ENCODE measurements around the gene RAB1A. TPM values are rescaled to one million over a fixed set of nuclear protein-coding genes. Genes with fewer than 3 reads are reported as not detected.

Gene RAB1A
- total RNA-seq, 1 experiment from 2014 or later, result 128 TPM

GRCh38 chr2:65097844-65098243, 32.1 kb downstream of the RAB1A start:
- in situ Hi-C loops (cut with HindIII; ENCODE audit: low pct_unique_long_range_greater_than_20kb, low sequenced_read_pairs), result no loop called here
- H3K27me3 ChIP-seq (ENCODE audit: control insufficient read depth, insufficient read depth, low read length), result no peaks in the 10 kb centered on the region
- intact Hi-C loops (cut with micrococcal nuclease; ENCODE audit: unreplicated experiment), result no loop called here
- peaks cover 20% of the 10 kb centered on the region for H3K36me3 ChIP-seq (ENCODE audit: control insufficient read depth, insufficient read depth, low read length)
- H3K4me3 ChIP-seq (ENCODE audit: low read depth in 2 of 2, low read length in 2 of 2), result no peak overlapping the region
- ChIA-PET CTCF (no interaction called here), POLR2A (no interaction called here)
- TF ChIP-seq, protein P1, sequence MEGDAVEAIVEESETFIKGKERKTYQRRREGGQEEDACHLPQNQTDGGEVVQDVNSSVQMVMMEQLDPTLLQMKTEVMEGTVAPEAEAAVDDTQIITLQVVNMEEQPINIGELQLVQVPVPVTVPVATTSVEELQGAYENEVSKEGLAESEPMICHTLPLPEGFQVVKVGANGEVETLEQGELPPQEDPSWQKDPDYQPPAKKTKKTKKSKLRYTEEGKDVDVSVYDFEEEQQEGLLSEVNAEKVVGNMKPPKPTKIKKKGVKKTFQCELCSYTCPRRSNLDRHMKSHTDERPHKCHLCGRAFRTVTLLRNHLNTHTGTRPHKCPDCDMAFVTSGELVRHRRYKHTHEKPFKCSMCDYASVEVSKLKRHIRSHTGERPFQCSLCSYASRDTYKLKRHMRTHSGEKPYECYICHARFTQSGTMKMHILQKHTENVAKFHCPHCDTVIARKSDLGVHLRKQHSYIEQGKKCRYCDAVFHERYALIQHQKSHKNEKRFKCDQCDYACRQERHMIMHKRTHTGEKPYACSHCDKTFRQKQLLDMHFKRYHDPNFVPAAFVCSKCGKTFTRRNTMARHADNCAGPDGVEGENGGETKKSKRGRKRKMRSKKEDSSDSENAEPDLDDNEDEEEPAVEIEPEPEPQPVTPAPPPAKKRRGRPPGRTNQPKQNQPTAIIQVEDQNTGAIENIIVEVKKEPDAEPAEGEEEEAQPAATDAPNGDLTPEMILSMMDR (IDR thresholded peaks at IDR 0.05), result no peak
- no peak for TF ChIP-seq TCF7L2 (IDR thresholded peaks at IDR 0.05; ENCODE audit: low read depth, low read length)
- no peak for TF ChIP-seq POLR2AphosphoS5 (IDR thresholded peaks at IDR 0.05; ENCODE audit: low read depth, low read length)
- TF ChIP-seq SIN3A (IDR thresholded peaks at IDR 0.05; ENCODE audit: borderline replicate concordance, insufficient read depth, low read depth, low read length), result no peak
- TF ChIP-seq, protein P2, sequence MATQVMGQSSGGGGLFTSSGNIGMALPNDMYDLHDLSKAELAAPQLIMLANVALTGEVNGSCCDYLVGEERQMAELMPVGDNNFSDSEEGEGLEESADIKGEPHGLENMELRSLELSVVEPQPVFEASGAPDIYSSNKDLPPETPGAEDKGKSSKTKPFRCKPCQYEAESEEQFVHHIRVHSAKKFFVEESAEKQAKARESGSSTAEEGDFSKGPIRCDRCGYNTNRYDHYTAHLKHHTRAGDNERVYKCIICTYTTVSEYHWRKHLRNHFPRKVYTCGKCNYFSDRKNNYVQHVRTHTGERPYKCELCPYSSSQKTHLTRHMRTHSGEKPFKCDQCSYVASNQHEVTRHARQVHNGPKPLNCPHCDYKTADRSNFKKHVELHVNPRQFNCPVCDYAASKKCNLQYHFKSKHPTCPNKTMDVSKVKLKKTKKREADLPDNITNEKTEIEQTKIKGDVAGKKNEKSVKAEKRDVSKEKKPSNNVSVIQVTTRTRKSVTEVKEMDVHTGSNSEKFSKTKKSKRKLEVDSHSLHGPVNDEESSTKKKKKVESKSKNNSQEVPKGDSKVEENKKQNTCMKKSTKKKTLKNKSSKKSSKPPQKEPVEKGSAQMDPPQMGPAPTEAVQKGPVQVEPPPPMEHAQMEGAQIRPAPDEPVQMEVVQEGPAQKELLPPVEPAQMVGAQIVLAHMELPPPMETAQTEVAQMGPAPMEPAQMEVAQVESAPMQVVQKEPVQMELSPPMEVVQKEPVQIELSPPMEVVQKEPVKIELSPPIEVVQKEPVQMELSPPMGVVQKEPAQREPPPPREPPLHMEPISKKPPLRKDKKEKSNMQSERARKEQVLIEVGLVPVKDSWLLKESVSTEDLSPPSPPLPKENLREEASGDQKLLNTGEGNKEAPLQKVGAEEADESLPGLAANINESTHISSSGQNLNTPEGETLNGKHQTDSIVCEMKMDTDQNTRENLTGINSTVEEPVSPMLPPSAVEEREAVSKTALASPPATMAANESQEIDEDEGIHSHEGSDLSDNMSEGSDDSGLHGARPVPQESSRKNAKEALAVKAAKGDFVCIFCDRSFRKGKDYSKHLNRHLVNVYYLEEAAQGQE (IDR thresholded peaks at IDR 0.05; ENCODE audit: insufficient read depth in 1 of 2, low read depth in 2 of 2, low read length in 1 of 2), result no peak
- H3K9me3 ChIP-seq (ENCODE audit: control insufficient read depth, insufficient read depth, low read depth, low read length), result no peaks in the 10 kb centered on the region
- ATAC-seq (no peak), DNase-seq (ENCODE audit: low read depth, low spot score) (no peak)
- no peaks in the 10 kb centered on the region for H3K4me1 ChIP-seq (ENCODE audit: control insufficient read depth, insufficient read depth, low read length)
- no peak overlapping the region for H3K27ac ChIP-seq (ENCODE audit: low read length)
- no TSS peak for BruUV-seq (replicated peaks)

DNA sequence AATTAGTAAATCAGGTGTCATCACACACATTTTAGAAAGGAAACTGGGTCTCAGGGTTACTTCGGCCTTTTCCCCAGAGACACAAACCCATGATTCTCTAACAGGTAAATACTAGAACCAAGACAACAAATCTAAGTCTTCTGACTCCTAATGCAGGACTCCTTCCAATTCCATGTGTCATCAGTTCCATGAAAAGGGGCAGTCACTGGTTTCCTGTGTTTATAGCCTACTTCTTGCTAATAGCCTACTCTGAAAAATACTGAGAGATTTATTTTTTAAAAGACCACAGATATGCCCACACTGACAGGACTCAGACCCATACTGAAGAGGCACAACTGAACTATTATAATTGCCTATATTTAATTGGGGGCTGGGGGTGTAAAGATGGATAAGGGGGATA, 33.0 kb downstream of the RAB1A start:
- TF ChIP-seq SIN3A (IDR thresholded peaks at IDR 0.05; ENCODE audit: borderline replicate concordance, insufficient read depth, low read depth, low read length), result no peak
- TF ChIP-seq, protein P1 (IDR thresholded peaks at IDR 0.05), result no peak
- TF ChIP-seq, protein P2 (IDR thresholded peaks at IDR 0.05; ENCODE audit: insufficient read depth in 1 of 2, low read depth in 2 of 2, low read length in 1 of 2), result no peak
- no peak for TF ChIP-seq TCF7L2 (IDR thresholded peaks at IDR 0.05; ENCODE audit: low read depth, low read length)
- no peak for TF ChIP-seq POLR2AphosphoS5 (IDR thresholded peaks at IDR 0.05; ENCODE audit: low read depth, low read length)
- ChIA-PET CTCF (no interaction called here), POLR2A (no interaction called here)
- BruUV-seq (replicated peaks), result no TSS peak
- Histone ChIP-seq H3K9me3 (ENCODE audit: control insufficient read depth, insufficient read depth, low read depth, low read length) (no peaks in the 10 kb centered on the region), H3K27me3 (ENCODE audit: control insufficient read depth, insufficient read depth, low read length) (no peaks in the 10 kb centered on the region), H3K4me3 (ENCODE audit: low read depth in 2 of 2, low read length in 2 of 2) (no peak overlapping the region), H3K27ac (ENCODE audit: low read length) (no peak overlapping the region), H3K36me3 (ENCODE audit: control insufficient read depth, insufficient read depth, low read length) (peaks cover 18% of the 10 kb centered on the region), H3K4me1 (ENCODE audit: control insufficient read depth, insufficient read depth, low read length) (no peaks in the 10 kb centered on the region)
- in situ Hi-C loops (cut with HindIII; ENCODE audit: low pct_unique_long_range_greater_than_20kb, low sequenced_read_pairs) (no loop called here), intact Hi-C loops (cut with micrococcal nuclease; ENCODE audit: unreplicated experiment) (no loop called here)
- ATAC-seq (no peak), DNase-seq (ENCODE audit: low read depth, low spot score) (no peak)

All from Panc1 (cell line).